ENCODE measurements around the gene ZP2.

- no peak for TF ChIP-seq EP300 (IDR thresholded peaks at IDR 0.05)
- peak; percentile 13 to 56 (median 51) for TF ChIP-seq CTCF (IDR thresholded peaks at IDR 0.05)
- TF ChIP-seq POLR2A (IDR thresholded peaks at IDR 0.05), result no peak
Measured at GRCh38 chr16:21156767-21157467, 54.5 kb downstream of the ZP2 start.

All from ovary (tissue), 3 donors.